Stimulated activated CD8-positive, alpha-beta memory T cell treated with anti-CD3 and anti-CD28 coated beads, Interleukin-15, amount 100 ng/mL, for 24 hours (primary cell): ENCODE data around the gene QRFP.

Experiments used
- DNase-seq: peaks from one replicate; pipeline ENCODE4 v3.0.0-alpha.2; 2020; ENCODE audit warnings: low read depth

Gene QRFP

DNA sequence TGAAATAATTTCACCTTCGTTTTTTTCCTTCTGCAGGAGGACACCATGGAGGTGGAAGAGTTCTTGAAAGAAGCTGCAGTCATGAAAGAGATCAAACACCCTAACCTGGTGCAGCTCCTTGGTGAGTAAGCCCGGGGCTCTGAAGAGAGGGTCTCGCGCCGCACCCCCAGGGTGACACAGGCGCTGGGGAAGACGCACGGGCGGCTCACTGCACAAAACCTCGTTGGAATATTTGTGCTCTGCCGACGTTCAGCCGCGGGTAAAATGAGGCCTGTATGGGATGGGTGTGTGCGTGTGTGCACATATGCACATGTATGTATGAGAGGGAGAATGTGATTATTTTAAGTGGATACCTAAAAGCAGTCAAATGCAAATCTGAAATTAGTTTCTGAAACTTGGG lies 24.5 kb downstream of the QRFP start:
- DNase-seq, result no peak

DNA sequence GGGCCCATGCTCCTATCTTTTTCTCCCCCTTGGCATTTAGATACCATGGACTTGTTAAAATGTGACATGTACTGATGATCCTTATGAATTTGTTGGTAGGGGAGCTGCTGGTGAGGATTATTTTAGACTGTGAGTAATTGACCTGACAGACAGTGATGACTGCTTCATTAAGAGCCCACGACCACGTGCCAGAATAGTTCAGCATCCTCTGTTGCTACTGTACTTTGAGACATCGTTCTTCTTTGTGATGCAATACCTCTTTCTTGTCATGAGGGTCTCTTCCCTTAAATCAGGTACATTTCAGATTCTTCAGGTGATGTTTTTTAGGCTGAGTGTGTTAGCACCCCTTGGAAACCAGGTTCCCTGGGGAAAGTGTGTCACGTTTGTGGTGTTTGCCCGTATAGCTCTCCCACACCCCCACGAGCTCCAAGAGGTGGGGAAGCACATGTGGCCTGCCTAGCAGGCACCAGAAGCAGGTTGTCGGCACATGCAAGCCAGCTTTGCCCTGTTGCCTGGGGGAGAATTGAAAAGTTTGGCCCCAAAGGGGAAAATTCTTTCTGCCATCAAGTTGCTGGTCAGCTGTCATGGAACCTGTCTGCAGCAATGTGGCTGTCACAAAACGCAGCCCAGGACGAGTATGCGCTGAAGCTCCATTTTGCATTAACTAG lies 25.1 kb downstream of the QRFP start:
- DNase-seq, result no peak

DNA sequence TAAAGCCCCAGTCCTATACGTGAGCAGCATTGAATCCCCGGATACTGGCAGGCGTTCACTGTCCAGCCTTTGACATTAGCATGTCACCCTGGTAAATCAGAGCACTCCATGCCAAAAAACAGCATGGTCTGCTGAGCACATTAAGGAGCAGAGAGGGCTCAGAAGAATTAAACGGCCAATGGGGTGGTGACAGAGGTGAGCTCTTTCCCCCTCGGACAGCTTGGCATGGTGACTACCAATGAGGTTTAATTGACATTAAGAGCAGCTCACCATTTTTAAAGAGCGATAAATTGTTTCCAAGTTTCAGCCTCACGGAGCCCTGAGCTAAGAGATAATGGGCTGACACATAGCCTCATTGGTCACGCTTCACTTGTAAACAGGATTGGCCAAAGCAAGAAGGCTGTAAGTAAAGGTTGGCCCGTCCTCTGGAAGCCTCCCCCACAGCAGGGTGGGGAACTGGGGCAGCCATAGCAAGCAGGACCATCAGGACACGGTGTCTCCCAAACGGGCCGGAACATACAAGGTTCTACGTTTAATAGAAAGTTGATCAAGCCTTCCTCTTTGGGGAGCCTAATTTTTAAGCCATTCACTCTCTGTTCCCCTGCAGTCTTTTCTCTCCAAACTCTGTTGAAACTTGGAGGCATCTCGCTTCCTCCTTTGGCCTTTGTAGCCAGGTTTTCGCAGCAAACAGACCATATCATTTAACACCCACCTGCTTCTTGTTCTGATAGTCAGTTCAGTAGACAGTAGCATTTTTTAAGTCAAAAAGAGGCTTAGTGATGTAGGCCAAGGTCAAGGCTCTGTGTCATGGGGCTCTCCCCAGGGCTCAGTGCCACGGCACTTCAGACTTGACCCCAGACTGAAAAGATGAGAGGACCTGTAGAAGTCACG lies 25.9 kb downstream of the QRFP start:
- DNase-seq, result no peak

DNA sequence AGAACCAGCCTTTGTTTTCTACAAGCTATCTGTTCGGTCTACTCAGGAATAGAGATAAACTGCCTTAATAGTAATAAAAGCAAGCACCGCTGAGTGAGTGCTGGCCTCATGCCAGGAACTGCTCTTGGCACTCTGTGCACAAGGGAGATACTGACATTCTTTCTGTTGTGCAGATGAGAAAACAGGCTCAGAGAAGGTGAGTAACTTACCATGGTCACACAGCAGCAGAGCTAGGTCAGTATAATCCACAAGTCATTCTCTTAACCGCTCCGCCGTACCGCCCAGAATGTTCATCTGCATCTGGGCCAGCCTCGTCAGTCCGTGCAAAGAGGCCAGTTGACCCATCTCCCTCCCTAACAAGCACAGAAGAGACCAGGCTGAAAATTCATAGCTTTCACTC lies 27.4 kb downstream of the QRFP start:
- no peak for DNase-seq

DNA sequence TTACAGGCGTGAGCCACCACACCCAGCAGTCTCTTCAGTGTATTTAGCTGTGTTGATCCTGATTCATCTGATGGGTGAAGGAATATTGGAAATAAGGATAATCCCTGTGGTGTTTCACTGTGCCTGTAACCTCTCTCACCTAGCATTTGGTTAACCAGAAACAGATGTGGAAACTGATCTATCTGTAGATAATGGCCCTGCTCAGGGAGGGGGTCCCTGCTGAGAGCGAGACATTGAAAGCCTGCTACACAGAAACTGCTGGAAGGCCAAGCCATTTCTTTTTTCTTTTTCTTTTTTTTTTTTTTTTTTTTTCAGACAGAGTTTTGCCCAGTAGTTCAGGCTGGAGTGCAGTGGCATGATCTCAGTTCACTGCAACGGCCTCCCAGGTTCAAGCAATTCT lies 28.4 kb downstream of the QRFP start:
- no peak for DNase-seq

DNA sequence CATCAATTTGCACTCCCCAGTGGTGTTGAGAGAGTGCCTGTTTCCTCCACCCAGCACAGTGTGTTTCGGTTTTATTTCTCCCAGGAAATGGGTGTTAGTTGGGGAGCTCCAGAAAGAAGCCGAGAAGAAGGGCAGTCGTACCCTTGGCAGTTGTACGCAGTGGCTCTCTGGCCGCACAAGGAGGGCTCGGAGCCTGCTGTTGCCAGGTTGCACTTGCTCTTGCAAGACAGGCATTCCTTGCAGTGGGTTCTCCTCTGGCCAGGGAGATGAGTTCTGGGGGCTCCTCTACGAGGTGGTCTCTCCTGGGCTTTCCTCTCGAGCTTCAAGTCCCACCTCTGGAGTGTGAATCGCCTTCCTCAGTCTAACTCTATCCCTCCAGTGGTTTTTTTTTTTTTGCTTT lies 29.1 kb downstream of the QRFP start:
- no peak for DNase-seq

DNA sequence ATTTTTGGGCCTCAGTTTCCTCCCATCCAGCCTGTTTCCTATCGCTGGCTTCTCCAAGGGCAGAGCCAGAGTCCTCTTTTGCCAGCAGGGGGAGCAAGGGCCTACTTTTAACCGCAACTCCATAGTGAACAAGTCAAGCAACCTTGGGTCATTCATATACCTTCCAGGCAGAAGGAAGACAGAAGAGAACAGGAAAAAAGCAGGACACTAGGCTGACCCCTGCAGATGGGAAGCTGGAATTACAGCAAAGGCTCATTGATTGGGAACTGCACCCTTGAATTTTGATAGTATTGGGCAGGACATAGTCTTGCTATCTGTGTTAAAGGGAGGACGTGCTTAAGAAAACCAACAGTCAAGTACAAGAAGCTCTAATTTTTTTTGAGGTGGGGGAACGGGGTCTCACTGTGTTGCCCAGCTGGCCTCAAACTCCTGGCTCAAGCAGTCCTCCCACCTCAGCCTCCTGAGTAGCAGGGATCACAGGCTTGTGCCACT lies 30.1 kb downstream of the QRFP start:
- no peak for DNase-seq

DNA sequence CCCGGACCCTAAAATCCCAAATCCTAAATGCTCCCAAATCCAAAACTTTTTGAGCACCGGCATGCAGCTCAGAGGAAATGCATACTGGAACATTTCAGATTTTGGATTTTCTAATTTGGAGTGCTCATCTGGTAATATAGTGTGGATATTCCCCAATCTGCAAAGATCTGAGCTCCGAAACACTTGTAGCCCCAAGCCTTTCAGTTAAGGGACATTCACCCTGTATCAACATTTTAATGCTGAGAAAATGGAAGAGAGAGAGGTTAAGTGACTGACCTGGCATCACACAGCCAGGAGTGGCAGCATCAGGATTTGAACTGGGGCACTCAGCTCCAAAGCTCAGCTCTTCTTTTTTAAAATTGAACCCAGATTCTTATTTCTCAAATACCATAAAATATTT lies 30.7 kb downstream of the QRFP start:
- DNase-seq, result no peak

DNA sequence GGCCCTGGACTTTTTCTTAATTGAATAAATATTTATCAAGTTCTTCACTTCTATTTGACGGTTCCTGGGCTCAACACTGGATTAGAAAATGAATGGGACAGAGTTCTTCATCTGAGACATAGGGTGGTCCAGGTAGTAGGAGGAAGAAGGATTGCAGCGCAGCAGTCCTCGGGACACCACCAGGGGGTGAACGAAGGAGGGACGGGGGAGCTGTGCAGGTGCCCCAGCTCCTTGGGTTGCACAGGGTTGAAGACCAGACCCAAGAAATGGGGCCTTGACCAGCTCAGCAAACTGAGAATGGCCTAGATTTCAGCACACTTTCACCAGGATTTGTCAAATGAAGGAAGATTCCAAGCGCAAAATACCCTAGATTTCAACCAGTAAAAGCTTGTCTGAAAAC lies 32.1 kb downstream of the QRFP start:
- no peak for DNase-seq

DNA sequence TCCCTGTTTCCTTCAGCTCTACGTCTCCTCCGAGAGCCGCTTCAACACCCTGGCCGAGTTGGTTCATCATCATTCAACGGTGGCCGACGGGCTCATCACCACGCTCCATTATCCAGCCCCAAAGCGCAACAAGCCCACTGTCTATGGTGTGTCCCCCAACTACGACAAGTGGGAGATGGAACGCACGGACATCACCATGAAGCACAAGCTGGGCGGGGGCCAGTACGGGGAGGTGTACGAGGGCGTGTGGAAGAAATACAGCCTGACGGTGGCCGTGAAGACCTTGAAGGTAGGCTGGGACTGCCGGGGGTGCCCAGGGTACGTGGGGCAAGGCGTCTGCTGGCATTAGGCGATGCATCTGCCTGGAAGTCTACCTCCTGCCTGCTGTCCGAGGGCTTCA lies 33.9 kb downstream of the QRFP start:
- no peak for DNase-seq

DNA sequence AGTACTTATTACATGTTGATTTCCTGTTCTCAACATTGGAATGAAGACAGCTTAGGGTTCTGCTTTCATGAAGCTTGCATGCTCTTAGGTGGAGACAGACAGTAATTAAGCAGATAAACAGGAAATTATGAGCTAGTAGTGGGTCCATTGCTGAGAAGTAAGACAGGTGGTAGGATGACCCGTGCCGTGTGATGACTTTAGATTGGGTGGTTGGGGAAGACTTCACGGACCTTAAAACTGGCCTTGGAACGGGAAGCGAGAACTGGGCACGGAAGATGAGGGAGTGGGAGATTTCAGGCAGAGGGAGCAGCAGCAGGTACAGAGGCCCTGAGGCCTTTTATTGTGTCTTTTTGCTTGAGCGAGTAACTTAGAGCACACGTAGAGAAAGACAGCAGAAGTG lies 34.4 kb downstream of the QRFP start:
- DNase-seq, result no peak

DNA sequence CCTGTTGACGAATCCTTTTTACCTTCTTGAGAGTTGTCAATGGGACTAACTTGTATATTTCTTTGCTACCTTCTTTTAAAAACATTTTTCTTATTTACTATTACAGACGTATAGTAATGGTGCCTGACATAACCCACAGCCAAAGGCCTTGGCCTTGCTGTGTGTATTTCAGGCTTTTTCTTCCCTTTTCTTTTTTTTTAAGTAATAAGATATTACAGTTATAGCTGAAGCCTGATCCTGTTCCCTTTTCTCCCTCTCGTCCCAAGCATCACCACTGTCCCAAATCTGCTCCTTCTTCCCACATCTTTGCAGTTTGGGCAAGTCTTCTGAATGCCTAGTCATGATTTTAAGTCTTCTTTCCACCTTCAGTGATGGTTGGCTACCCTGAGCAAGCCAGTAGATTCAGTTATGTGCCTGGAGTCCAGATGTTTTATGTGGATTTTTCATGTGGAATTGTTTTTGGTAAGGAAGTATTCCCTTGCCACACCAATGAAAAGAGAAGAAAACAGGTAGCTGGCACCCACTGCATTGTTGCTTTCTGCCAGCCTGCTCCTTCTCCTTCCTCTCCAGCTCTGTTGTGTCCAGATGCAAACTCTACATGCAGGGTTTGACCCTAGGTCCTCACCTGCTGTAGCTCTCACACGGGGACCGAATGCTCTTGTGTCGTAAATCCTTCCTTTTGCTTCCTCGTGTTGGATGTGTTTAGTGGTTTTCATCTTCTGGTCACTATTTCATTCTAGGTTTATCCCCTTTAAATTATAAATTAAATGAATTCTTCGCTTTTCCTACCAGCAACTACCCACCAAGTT lies 35.0 kb downstream of the QRFP start:
- no peak for DNase-seq

DNA sequence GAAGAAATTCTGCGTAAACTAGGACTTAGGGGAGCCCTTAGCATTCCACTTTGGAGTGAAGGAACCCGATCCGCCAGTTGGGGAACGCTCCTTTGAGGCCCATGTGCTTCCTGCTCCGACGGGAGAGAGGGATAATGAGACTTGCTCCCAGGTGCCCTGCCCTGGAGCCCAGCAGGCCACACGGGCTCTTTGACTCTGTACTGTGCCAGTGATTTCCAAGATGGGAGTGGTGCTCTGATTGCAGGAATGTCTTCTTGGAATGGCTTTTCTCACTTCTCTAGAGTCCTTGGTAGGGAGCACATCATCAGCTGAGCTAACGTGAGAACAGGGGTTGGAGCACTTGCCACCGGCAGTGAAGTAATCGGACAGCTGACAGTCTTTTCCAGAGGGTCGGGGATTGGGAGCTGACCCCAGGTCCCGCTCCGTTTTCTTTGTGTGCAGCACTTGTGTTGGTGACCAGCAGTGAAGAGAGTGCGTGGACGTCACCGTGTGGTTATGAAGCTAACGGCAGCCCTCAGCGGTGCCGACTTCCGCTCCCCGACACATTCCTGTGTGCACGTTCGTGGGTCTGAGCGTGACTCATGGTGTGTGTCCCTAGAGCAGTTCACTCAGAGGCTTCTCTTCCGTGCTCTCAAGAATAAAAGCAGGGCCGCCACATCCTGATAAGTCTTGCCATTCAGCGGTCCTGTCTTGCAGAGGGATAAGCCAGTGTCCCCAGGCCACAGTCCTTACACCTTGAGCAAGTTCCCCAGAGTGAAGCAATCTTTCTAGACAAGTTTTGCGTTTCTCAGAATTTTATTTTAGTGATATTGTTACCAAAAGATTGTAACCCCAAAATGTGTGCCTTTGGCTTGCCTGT lies 35.9 kb downstream of the QRFP start:
- no peak for DNase-seq

DNA sequence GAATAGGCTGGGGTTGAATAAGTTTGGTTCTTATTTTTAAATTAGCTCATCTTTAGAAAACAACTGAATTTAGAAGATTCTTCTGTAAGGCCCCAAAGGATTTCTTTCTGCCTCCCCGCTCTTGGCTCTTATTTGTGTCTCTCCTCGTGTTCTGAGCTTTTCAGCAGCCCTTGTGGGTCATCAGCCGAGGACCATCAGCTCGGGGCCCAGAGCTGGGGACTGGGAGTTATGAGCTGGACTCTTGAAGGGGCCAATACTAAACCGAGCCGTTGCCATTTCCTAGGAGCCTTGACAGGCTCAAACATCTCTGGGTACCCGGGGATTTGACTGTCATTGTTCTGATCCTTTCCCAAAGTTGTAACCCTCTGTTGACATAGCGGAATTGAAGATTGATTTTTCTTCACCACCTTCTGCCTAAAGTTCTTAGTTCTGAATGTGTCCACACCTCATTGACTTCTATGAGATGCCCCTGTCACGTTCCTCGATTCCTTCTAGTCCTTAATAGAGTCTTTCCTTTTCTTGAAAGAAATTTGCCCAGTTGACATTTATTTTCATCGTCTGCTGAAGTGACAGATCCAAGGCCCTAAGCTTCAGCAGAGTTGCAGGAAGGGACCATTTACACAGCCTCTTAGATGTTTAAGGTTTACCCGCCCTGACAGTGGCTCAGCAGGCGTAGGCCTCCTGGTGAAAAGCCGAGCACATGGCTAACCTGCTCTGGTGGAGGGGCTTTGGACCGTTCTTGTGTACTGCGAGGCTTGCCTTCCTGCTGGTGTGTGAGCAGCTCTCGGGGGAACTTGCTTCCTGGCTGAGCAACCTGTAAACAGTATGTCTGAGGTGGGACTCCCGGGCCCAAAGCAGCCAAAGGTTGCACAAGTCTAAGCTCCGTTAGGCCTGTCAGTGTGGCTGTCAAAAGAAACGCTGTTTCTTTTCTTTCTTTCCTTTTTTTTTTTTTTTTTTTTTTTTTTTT lies 37.6 kb downstream of the QRFP start:
- DNase-seq, result no peak

DNA sequence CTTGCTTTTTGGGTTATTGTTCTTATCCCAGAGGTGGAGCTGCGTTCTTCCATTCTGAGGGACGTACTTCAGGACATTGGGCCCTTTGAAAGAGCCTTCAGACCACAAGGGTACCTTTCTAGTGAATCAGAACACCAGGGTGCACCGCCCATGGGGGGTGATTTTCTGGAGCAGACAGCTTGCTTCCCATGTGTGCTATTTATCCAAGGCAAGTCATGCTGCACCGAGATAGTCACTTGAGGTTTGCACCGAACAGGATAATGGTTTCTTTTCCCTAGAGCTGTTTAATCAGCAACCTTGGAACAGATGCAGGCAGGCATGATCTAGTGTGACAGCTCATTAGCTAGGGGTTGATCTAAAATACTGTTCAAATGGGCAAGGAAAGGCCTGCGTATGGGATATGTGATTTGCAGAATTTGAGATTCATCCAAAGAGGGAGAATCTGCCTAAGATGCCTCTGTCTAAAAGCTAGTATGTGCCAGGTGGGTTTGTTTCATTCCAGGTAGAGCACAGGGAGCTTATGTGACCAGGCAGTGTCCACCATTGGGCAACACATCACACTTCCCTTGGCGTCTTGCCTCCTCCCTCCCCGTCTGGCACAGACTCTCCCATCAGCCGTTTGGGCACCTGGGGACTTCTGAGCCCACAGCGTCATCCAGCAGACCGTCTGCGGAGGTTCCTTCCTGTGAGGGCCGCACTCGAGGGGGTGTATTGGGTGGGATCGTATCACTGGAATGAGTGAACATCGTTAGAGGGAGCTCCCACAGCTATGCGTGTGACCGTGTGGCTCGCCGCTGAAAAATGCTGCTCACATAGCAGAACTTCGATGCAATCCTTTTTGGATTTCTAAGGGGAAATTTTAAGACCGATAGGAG lies 38.5 kb downstream of the QRFP start:
- DNase-seq, result no peak

DNA sequence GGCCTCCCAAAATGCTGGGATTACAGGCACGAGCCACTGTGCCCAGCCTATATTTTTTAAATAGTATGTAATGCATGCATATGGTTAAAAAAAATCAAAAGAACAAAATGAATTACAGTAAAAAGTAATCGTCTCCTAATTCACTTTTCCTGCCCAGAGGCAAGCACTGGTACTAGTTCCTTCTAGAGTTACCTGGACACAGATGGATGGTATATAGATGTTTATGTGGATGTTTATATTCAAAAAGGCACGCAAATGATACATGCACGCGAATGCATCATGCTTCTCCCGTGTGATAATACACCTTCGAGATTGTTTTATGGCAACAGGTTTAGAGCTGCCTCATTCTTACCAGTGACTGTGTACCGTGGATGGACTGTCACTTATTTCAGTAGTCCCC lies 40.1 kb downstream of the QRFP start:
- DNase-seq, result no peak

DNA sequence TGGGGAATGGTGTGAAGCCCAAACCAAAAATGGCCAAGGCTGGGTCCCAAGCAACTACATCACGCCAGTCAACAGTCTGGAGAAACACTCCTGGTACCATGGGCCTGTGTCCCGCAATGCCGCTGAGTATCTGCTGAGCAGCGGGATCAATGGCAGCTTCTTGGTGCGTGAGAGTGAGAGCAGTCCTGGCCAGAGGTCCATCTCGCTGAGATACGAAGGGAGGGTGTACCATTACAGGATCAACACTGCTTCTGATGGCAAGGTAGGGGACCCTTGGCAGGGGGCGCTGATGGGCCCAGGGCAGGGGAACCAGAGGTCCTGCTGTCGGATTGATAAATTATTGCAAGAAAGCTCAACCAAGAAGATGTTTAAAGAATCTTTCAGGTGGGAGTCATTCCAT lies 41.8 kb downstream of the QRFP start:
- DNase-seq, result no peak

DNA sequence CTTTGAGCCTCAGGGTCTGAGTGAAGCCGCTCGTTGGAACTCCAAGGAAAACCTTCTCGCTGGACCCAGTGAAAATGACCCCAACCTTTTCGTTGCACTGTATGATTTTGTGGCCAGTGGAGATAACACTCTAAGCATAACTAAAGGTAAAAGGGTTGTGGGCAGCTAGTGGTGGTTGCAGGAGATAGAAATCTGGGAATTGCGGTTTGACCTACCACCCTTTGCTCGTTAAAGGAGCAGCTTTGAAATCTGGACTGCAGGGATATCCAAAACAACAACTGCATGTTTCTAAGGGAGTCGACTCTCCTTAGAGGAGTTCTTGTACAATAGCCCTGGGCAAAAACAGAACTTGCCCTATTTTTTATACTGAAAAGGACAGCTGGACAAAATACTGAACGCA lies 42.5 kb downstream of the QRFP start:
- no peak for DNase-seq

DNA sequence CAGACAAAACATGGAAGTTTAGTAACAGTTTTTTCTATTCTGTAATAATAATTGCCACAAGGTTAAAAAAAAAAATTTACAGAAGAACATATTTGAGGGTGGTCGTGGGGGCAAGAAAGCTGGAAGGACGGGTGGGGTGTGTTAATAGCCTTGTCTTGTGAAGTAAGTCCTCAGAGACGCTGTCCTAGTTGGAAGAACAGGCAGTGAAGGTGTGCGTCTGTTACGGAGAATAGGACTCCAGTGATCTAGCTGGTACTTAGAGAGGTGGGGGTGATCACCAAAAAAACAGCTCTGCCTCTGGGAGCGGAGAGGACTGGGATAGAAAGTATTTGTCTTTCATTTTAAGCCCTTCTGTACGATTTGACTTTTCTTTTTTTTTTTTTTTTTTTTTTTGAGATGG lies 43.8 kb downstream of the QRFP start:
- DNase-seq, result no peak

DNA sequence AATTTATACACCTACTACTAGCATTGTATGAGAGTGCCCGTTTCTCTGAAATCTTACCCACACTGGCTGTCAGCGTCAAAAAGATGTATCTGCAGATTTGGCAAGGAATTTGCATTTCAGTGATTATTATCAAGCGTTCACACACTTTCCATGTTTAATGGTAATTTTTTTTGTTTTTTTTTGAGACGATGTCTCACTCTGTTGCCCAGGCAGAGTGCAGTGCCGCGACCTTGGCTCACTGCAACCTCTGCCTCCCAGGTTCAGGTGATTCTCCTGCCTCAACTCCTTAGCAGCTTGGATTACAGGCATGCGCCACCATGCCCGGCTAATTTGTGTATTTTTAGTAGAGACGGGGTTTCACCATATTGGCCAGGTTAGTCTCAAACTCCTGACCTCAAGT lies 47.3 kb downstream of the QRFP start:
- DNase-seq, result no peak
